NCI-H2107 (cell line): ENCODE data around the gene TPPP3.

Source experiments
- DNase-seq: peaks from one replicate; lab custom pipeline; 2025; lab: John Stamatoyannopoulos, UW

The TPPP3 gene

DNA sequence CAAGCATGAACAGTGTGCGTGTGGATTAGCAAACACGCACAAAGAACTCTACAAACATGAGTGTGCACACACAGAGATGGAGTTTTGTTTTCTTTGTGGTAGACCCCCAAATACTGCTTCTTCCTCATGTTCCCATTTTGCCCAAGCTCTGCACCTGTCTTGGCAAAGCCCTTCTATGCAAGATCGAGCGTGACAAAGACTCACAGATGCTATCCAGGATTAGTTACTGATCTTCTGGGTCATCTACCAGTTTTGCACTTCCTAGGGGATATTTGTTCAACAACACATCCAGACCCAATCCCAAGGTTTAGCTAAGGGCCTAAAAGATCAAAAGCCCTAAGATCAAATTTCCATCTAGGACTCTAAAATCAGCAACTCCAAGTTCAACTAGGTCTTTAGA, 50.7 kb downstream of the TPPP3 start:
- DNase-seq, result no peak

DNA sequence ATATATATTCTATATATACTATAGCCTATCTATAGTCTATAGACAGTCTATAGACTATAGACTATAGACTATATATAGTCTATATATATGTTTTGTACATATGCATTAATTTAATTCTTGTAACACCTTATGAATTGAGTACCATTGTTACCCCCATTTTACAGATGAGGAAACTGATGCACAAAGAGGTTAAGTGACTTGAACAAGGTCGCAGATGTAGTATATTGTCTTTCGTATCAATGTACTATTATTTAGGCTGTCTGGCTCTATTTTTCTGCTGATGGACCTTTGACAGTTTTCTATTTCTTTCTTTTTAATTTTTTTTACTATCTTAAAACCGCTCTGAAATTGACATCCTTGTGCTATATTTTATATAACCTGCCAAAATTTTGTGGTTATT, 52.0 kb downstream of the TPPP3 start:
- no peak for DNase-seq
